T47D (cell line): ENCODE results near the gene PRR33.

ENCODE experiments used
- DNase-seq, 2 experiments: peaks; one replicate each; pipeline versions ENCODE4 v3.0.0 to v3.0.0-alpha.2; 2011 to 2012; ENCODE audit warnings: low read depth in 1 of 2, low spot score in 1 of 2
- JUND ChIP-seq: IDR thresholded peaks from 2 replicates; pipeline ENCODE4 v1.6.1; 2012; ENCODE audit warnings: low read depth
- in situ Hi-C: cut with HindIII; loops from 2 replicates; pipeline ENCODE4 v1.10.0; 2016; ENCODE audit warnings: low sequenced_read_pairs, low pct_unique_long_range_greater_than_20kb

Gene PRR33

DNA sequence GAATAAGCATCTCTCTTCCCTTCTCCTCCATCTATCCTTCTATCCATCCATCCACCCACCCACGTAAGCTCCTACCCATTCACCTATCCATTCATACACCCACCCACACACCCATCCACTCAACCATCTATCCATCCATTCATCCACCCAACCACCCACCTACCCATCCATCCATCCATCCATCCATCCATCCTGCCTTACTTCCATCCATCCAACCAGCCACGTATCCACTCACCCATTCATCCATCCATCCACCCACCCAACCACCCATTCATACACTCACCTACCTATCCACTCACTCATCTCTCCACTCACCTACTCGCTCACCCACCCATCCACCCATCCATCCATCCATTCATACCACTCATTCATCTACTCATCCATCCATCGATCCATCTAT lies 41.0 kb upstream of the PRR33 start:
- no peak for DNase-seq
- TF ChIP-seq JUND: no peak
- in situ Hi-C loops: no loop called here

GRCh38 chr11:1932105-1932480 lies 40.4 kb upstream of the PRR33 start:
- in situ Hi-C loops: no loop called here
- no peak for DNase-seq
- no peak for TF ChIP-seq JUND

DNA sequence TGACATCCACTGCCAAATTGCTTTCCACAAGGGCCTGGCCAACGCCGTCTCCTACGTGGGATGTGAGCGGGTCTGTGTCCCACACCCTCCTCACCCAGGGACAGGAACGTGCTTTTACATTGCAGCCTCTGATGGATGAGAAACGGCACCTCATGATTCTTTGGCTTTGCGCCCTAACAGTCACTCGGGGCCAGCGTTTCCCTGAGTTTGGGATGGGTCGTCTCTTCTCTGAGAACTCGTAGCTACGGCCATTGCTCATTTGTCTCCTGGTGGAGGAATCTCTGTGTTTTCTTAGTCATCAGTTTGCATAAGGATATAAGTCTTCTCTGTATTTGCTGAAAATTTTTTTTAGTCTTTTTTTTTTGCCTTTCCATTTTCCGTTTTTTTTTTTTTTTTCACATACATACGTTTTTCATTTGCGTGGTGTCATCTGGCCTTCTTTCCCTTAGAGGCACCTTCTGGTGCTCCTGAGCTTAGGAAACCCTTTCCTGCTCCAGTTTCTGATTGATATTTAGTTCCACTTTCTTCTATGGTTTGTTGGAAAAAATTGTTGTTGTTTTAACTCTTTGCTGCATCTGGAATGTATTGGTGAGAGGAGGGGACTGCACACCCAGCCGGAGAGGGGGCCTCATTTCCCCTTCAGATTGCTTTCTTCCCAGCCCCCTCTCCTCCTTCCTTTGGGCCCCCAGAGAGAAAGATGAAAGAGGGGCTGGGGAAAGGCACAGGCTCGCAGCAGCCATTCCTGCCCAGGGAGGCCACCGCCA lies 39.8 kb upstream of the PRR33 start:
- in situ Hi-C loops: no loop called here
- no peak for TF ChIP-seq JUND
- DNase-seq: no peak

DNA sequence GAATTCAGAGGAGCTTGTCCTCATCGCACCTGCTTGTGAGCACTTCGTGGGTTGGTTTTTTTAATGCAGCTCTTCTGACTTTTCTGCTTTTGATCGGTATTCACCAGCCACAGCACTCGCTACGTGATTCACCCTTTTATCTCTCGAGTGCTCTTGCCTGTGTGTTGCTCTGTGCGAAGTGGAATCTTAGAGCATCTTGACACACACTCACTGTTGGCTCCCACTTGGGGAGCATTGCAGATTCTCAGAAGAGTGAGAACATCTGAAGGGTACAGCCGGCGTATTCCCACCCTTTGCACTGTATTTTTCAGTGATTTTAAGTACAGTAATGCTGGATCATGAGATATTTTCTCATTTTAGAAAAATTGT lies 38.8 kb upstream of the PRR33 start:
- no peak for DNase-seq
- in situ Hi-C loops: no loop called here
- no peak for TF ChIP-seq JUND

- TF ChIP-seq JUND: no peak
- in situ Hi-C loops: no loop called here
- no peak for DNase-seq
Measured at GRCh38 chr11:1929621-1930461, 38.1 kb upstream of the PRR33 start.

DNA sequence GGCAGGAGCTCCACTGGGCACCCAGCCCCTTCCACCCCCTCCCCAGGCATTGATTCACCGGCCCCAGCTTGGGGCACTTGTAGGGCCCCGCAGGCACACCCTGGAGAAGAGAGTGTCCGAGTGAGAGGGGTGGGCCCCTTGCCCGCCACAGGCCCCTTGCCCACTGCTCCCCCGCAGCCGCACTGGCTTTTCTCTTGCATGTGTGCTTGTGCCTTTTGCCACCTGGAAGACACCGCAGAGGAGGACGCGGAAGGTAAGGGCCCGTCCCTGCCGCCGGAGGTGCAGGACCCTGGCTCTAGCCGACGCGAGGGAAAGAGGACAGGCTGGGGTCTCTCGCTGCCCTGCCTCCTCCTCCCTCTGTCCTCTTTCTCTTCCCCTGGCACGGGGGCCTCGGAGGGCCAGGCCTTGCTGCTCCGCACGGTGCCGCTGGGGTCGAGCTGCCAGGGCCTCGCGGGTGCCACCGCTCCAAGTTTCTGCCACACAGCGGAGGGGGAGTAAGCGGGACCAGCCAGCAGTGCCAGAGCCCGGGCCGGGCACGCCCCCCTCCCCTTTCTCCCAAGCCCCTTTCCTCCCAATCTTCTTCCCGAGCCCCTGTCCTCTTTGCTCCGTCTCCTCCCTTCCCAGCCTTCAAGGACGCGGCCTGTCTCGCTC lies 37.3 kb upstream of the PRR33 start:
- no peak for DNase-seq
- in situ Hi-C loops: no loop called here
- TF ChIP-seq JUND: no peak

DNA sequence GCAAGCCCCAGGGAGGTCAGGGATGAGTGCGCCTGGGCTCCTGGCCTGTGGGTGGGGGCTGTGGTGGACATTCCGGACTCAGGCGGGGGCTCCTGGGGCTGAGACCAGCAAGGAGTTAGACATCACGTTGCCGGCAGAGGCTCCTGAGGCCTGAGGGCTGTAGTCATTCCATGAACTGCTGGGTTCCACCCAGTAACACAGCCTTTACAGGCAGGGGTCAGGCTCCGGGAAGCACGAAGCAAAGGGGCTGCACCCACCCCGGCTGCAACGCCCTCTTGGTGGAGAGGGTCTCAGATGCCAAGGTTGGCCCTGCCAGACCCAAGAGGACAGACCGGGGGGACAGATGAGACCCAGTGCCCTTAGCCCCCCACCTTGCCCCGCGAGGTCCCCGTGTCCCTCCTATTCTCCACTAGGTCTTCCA lies 36.8 kb upstream of the PRR33 start:
- in situ Hi-C loops: no loop called here
- no peak for DNase-seq
- TF ChIP-seq JUND: no peak

GRCh38 chr11:1927848-1928469 lies 36.3 kb upstream of the PRR33 start:
- no peak for DNase-seq
- in situ Hi-C loops: no loop called here
- TF ChIP-seq JUND: no peak

GRCh38 chr11:1927026-1927847 lies 35.5 kb upstream of the PRR33 start:
- DNase-seq: no peak
- no peak for TF ChIP-seq JUND
- in situ Hi-C loops: no loop called here

- no peak for DNase-seq
- TF ChIP-seq JUND: no peak
- in situ Hi-C loops: no loop called here
Measured at GRCh38 chr11:1926156-1927025, 34.7 kb upstream of the PRR33 start.

DNA sequence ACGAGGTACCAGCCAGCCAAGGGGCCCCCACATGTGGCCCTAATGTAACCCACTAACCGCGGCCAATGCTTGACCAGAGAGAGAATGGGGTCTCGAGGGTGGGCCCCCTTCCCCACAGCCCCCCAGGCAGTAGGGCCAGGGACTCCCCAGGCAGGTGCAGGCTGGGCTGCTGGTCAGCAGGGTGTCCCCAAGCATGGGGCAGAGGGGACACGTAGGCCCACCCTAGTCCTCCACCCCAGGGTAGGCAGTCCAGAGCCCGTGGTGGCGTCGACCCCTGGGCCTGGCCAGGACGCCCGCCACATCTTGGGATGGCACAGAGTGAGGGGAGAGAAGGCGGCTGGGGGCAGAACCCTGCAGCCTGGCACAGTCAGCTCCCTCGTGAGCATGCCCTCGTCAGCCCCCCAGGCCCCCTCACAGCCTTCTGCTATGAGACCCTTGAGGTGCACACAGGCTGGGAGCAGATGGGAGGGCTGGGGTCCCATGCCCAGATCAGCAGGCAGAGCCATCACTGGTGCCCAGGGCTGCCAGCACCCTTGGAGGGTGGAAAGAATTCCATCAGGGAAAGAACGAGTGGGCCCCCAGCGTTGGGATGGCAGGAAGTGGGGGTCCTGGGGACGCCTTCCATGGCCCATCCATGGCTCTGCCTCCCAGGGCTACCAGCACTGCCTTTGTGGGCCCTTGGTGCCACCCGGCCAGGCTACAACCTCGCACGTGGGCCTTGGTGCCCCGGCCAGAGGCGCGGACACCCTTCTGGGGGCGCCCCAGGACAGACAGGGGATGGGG lies 33.9 kb upstream of the PRR33 start:
- DNase-seq: no peak
- in situ Hi-C loops: no loop called here
- no peak for TF ChIP-seq JUND
